K562 (cell line): ENCODE results near the gene LMBR1L. TPM values are rescaled to one million over a fixed set of nuclear protein-coding genes. Genes with fewer than 3 reads are reported as not detected.

Experiments
- BRD4 ChIP-seq: fragments of 200-600 bp; sonication (generic); IDR thresholded peaks from 2 replicates; pipeline ENCODE4 v1.6.1; 2017; ENCODE audit warnings: inconsistent platforms
- BRD9 ChIP-seq: fragments of 450-650 bp; IDR thresholded peaks from 2 replicates; pipeline ENCODE4 v1.6.1; 2018; ENCODE audit warnings: low read depth; ENCODE audit not compliant: partially characterized antibody
- HDAC1 ChIP-seq, 2 experiments: fragments of 450-650 bp; IDR thresholded peaks; 2 replicates each; pipeline ENCODE4 v1.6.1; 2016 to 2017; ENCODE audit warnings: inconsistent platforms in 1 of 2, mild to moderate bottlenecking in 1 of 2, moderate library complexity in 1 of 2
- HDAC2 ChIP-seq: fragments of 450-650 bp; IDR thresholded peaks from 2 replicates; pipeline ENCODE4 v1.6.1; 2016; ENCODE audit warnings: mild to moderate bottlenecking
- L3MBTL2 ChIP-seq: fragments of 450-650 bp; IDR thresholded peaks from 2 replicates; pipeline ENCODE4 v1.6.1; 2016; ENCODE audit warnings: mild to moderate bottlenecking, moderate library complexity
- MAFF ChIP-seq: IDR thresholded peaks from 2 replicates; pipeline ENCODE4 v1.6.1; 2012; ENCODE audit warnings: low read length, improper control_type of control experiment
- MCM7 ChIP-seq, 2 experiments: fragments of 450-650 bp; IDR thresholded peaks; 2 replicates each; pipeline ENCODE4 v1.6.1; 2016 to 2018
- NFXL1 ChIP-seq: fragments of 450-650 bp; formaldehyde crosslinking; IDR thresholded peaks from 2 replicates; pipeline ENCODE4 v1.4.0; 2021; ENCODE audit warnings: mild to moderate bottlenecking
- POLR2H ChIP-seq: IDR thresholded peaks from 2 replicates; pipeline ENCODE4 v1.6.1; 2016; ENCODE audit warnings: missing genetic modification characterization, low read depth, mild to moderate bottlenecking, control low read depth, missing compliant biosample characterization, moderate library complexity
- RB1 ChIP-seq: fragments of 450-650 bp; IDR thresholded peaks from 2 replicates; pipeline ENCODE4 v1.6.1; 2017; ENCODE audit warnings: low read depth, mild to moderate bottlenecking
- RBM15 ChIP-seq: fragments of 200-400 bp; formaldehyde crosslinking; IDR thresholded peaks from 2 replicates; pipeline ENCODE4 v1.6.1; 2018; ENCODE audit warnings: mild to moderate bottlenecking, low read length, moderate library complexity; ENCODE audit not compliant: insufficient read depth
- RBM34 ChIP-seq: fragments of 200-400 bp; formaldehyde crosslinking; IDR thresholded peaks from 2 replicates; pipeline ENCODE4 v1.6.1; 2018; ENCODE audit warnings: low read length, borderline replicate concordance; ENCODE audit not compliant: insufficient read depth
- RHOXF2B ChIP-seq: fragments of 250-450 bp; sonication (Bioruptor Pico); conservative IDR thresholded peaks from 2 replicates; pipeline ENCODE4 v1.5.1; 2021
- TBL1XR1 ChIP-seq, 2 experiments: IDR thresholded peaks; 2 replicates each; pipeline ENCODE4 v1.6.1; 2012; ENCODE audit warnings: improper control_type of control experiment in 2 of 2, low read length in 2 of 2, mild to moderate bottlenecking in 1 of 2
- TEAD4 ChIP-seq, 2 experiments: sonication (generic) in 1 of 2; formaldehyde crosslinking in 1 of 2; IDR thresholded peaks; 2 replicates each; pipeline versions ENCODE4 v1.6.1 to v1.8.0; 2012 to 2022; ENCODE audit warnings: borderline replicate concordance in 1 of 2, inconsistent platforms in 1 of 2, low read length in 1 of 2, mild to moderate bottlenecking in 1 of 2, missing genetic modification reagents in 1 of 2
- TSC22D4 ChIP-seq: fragments of 450-650 bp; IDR thresholded peaks from 2 replicates; pipeline ENCODE4 v1.6.1; 2016; ENCODE audit warnings: missing genetic modification characterization, missing biosample characterization, control low read depth
- XRCC3 ChIP-seq: fragments of 450-650 bp; IDR thresholded peaks from 2 replicates; pipeline ENCODE4 v1.6.1; 2017; ENCODE audit warnings: mild to moderate bottlenecking, moderate library complexity
- ZNF143 ChIP-seq: sonication (generic); formaldehyde crosslinking; IDR thresholded peaks from 2 replicates; pipeline ENCODE4 v1.9.0; 2022; ENCODE audit warnings: mild to moderate bottlenecking, missing genetic modification reagents
- ZNF354B ChIP-seq: fragments of 250-450 bp; sonication (Bioruptor Pico); IDR thresholded peaks from 2 replicates; pipeline ENCODE4 v1.4.0; 2020
- ZNF830 ChIP-seq: fragments of 250-450 bp; sonication (Bioruptor Pico); IDR thresholded peaks from 2 replicates; pipeline ENCODE4 v1.5.0; 2021; ENCODE audit warnings: mild to moderate bottlenecking
- polyA plus RNA-seq, 8 experiments: library from polyadenylated mRNA; depleted of rRNA in 4 of 8; stranded (reverse) in 5 of 8; unstranded in 3 of 8; fragments of >200 nt; fragmentation: Nextera tagmentation in 2 of 8; fragmentation: Illumina TruSeq in 1 of 8; extraction: Ambion mirVana in 2 of 8; extraction: Trizol in 1 of 8; gene quantifications; 2 replicates each; pipeline versions ENCODE4 v1.2.1 to v1.2.3, GENCODE V29; 2011 to 2014; ENCODE audit warnings: inconsistent platforms in 1 of 8, missing spikeins in 1 of 8
- total RNA-seq, 7 experiments: library from RNA; depleted of rRNA in 6 of 7; stranded (reverse); fragments of >200 nt in 6 of 7; fragmentation: Illumina TruSeq in 2 of 7; extraction: Trizol in 2 of 7; gene quantifications; 2 replicates each; pipeline versions ENCODE4 v1.2.1 to v1.2.3, GENCODE V29; 2011 to 2021; ENCODE audit warnings: low replicate concordance in 1 of 7
- TF ChIP-seq, protein P1 (sequence below): fragments of 250-450 bp; sonication (Bioruptor Pico); IDR thresholded peaks from 2 replicates; pipeline ENCODE4 v1.5.0; 2022; ENCODE audit warnings: mild to moderate bottlenecking
- TF ChIP-seq, protein P2 (sequence below), 2 experiments: fragments of 450-650 bp; IDR thresholded peaks; 2 replicates each; pipeline ENCODE4 v1.6.1; 2016
- TF ChIP-seq, protein P3 (sequence below): fragments of 450-650 bp; IDR thresholded peaks from 2 replicates; pipeline ENCODE4 v1.6.1; 2018; ENCODE audit warnings: mild to moderate bottlenecking, low read depth; ENCODE audit not compliant: partially characterized antibody
- TF ChIP-seq, protein P4 (sequence below): fragments of 250-450 bp; sonication (Bioruptor Pico); IDR thresholded peaks from 2 replicates; pipeline ENCODE4 v1.5.0; 2021

Gene LMBR1L
- total and polyA plus RNA-seq, 9 of the 15 experiments (the other 6 are each of a cell fraction or from before 2014, with no cell fraction given), result 2.5 to 57.0 (median 31.1) TPM

DNA sequence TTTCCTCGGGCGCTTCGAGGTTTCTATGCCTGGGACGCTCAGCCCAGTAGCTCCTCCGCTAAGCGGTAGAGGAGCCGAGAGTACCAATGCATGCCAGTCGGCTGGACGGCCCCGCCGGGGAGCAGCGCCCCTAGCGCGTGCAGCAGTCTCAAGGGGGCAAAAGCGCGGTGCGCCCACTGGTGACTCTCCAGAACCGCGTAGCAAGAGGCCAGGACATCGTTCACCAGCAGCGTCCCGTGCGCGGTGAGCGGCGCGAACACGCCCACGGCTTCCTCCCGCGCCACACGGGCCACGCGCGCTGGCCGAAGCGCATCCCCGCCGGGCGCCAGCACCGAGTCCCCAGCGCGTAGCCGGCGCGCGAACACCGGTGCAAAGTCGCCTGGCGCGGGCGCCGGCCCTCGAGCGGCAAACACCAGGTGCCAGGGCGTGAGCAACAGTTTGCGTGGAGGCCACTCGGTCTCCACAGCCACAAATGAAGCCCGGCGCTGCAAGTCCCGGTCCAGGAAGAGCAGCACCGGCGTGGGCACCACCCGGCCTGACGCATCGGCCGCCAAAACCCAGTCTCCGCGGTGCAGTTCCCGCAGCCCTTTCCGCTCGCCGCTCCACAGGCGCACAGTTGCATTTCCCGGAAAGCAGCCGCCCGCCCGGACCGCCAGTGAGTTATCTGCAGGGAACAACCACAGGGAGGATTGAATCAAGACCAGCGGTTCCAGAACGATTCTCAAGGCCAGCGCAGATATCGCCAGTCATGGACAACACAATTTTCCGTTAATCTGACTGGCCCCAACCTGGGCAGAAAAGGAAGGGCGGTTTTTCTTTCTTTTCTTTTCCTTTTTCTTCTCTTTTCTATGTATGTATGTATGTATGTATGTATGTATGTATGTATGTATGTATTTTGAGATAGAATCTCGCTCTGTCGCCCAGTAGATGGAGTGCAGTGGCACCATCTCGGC, 20.6 kb downstream of the LMBR1L start (continued):
- TF ChIP-seq HDAC1 (IDR thresholded peaks at IDR 0.05), result peak in 1 of 2 experiments; percentile 91; a peak in 2 of 4 replicates
- TF ChIP-seq RB1, result peak; percentile 49; the same call in 1 of the 2 replicates
- peak; percentile 83 for TF ChIP-seq TEAD4 (IDR thresholded peaks at IDR 0.05; ENCODE audit: low read length)
- no peak for TF ChIP-seq TEAD4 (CRISPR knock-in tag; IDR thresholded peaks at IDR 0.05; ENCODE audit: borderline replicate concordance)
- no peak for TF ChIP-seq MCM7 (IDR thresholded peaks at IDR 0.05)
- no peak for TF ChIP-seq NFXL1 (CRISPR knock-in tag)
- no peak for TF ChIP-seq MAFF
- no peak for TF ChIP-seq RBM34
- TF ChIP-seq XRCC3, result no peak
- peak in 1 of 2 experiments; percentile 66; a peak in 2 of 4 replicates for TF ChIP-seq TBL1XR1 (IDR thresholded peaks at IDR 0.05; ENCODE audit: low read length in 2 of 2)
- TF ChIP-seq, protein P1, sequence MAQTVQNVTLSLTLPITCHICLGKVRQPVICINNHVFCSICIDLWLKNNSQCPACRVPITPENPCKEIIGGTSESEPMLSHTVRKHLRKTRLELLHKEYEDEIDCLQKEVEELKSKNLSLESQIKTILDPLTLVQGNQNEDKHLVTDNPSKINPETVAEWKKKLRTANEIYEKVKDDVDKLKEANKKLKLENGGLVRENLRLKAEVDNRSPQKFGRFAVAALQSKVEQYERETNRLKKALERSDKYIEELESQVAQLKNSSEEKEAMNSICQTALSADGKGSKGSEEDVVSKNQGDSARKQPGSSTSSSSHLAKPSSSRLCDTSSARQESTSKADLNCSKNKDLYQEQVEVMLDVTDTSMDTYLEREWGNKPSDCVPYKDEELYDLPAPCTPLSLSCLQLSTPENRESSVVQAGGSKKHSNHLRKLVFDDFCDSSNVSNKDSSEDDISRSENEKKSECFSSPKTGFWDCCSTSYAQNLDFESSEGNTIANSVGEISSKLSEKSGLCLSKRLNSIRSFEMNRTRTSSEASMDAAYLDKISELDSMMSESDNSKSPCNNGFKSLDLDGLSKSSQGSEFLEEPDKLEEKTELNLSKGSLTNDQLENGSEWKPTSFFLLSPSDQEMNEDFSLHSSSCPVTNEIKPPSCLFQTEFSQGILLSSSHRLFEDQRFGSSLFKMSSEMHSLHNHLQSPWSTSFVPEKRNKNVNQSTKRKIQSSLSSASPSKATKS (CRISPR knock-in tag), result no peak
- peak; percentile 92 for TF ChIP-seq L3MBTL2
- no peak for TF ChIP-seq POLR2H (tag)
- TF ChIP-seq ZNF143, result no peak
- TF ChIP-seq TSC22D4 (tag), result no peak
- no peak for TF ChIP-seq RHOXF2B (CRISPR knock-in tag)
- TF ChIP-seq, protein P2, sequence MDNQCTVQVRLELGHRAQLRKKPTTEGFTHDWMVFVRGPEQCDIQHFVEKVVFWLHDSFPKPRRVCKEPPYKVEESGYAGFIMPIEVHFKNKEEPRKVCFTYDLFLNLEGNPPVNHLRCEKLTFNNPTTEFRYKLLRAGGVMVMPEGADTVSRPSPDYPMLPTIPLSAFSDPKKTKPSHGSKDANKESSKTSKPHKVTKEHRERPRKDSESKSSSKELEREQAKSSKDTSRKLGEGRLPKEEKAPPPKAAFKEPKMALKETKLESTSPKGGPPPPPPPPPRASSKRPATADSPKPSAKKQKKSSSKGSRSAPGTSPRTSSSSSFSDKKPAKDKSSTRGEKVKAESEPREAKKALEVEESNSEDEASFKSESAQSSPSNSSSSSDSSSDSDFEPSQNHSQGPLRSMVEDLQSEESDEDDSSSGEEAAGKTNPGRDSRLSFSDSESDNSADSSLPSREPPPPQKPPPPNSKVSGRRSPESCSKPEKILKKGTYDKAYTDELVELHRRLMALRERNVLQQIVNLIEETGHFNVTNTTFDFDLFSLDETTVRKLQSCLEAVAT (IDR thresholded peaks at IDR 0.05), result peak in 1 of 2 experiments; percentile 80; a peak in 2 of 4 replicates
- peak; percentile 90 for TF ChIP-seq HDAC2
- TF ChIP-seq, protein P3, sequence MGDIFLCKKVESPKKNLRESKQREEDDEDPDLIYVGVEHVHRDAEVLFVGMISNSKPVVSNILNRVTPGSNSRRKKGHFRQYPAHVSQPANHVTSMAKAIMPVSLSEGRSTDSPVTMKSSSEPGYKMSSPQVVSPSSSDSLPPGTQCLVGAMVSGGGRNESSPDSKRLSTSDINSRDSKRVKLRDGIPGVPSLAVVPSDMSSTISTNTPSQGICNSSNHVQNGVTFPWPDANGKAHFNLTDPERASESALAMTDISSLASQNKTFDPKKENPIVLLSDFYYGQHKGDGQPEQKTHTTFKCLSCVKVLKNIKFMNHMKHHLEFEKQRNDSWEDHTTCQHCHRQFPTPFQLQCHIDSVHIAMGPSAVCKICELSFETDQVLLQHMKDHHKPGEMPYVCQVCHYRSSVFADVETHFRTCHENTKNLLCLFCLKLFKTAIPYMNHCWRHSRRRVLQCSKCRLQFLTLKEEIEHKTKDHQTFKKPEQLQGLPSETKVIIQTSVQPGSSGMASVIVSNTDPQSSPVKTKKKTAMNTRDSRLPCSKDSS, result no peak
- no peak for TF ChIP-seq BRD9
- TF ChIP-seq ZNF354B (CRISPR knock-in tag), result no peak
- no peak for TF ChIP-seq BRD4
- TF ChIP-seq, protein P4, sequence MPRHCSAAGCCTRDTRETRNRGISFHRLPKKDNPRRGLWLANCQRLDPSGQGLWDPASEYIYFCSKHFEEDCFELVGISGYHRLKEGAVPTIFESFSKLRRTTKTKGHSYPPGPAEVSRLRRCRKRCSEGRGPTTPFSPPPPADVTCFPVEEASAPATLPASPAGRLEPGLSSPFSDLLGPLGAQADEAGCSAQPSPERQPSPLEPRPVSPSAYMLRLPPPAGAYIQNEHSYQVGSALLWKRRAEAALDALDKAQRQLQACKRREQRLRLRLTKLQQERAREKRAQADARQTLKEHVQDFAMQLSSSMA (CRISPR knock-in tag), result no peak; the same call in 1 of the 2 replicates
- TF ChIP-seq RBM15, result no peak
- TF ChIP-seq ZNF830 (CRISPR knock-in tag), result no peak
